Neural cell (in vitro differentiated cells): ENCODE measurements around the gene TSPAN11.

Source experiments
- CTCF ChIP-seq: fragments of 450-650 bp; IDR thresholded peaks from 2 replicates; pipeline ENCODE4 v1.5.1; 2014; ENCODE audit warnings: antibody characterized with exemption, mild to moderate bottlenecking, moderate library complexity; ENCODE audit not compliant: poor library complexity, severe bottlenecking
- EP300 ChIP-seq: fragments of 450-650 bp; conservative IDR thresholded peaks from 2 replicates; pipeline ENCODE4 v1.6.1; 2014; ENCODE audit warnings: antibody characterized with exemption, mild to moderate bottlenecking, moderate library complexity; ENCODE audit not compliant: poor library complexity, severe bottlenecking
- EZH2 ChIP-seq: fragments of 200-600, 300-800 bp; shearing (Covaris generic), sonication (generic); IDR thresholded peaks from 2 replicates; pipeline ENCODE4 v1.6.1; 2014; ENCODE audit warnings: antibody characterized with exemption, low read length, borderline replicate concordance, mild to moderate bottlenecking; ENCODE audit not compliant: insufficient read depth, poor library complexity, severe bottlenecking
- MXI1 ChIP-seq: fragments of 450-650 bp; conservative IDR thresholded peaks from 2 replicates; pipeline ENCODE4 v1.6.1; 2014; ENCODE audit warnings: antibody characterized with exemption, mild to moderate bottlenecking; ENCODE audit not compliant: poor library complexity, severe bottlenecking
- POLR2AphosphoS5 ChIP-seq: IDR thresholded peaks from 2 replicates; pipeline ENCODE4 v1.6.1; 2012
- RAD21 ChIP-seq: fragments of 450-650 bp; conservative IDR thresholded peaks from 2 replicates; pipeline ENCODE4 v1.6.1; 2014; ENCODE audit warnings: antibody characterized with exemption, mild to moderate bottlenecking, moderate library complexity
- REST ChIP-seq: IDR thresholded peaks from 2 replicates; pipeline ENCODE4 v1.6.1; 2012; ENCODE audit warnings: borderline replicate concordance
- TAF1 ChIP-seq: IDR thresholded peaks from 2 replicates; pipeline ENCODE4 v1.6.1; 2012; ENCODE audit warnings: low read depth

GRCh38 chr12:31016057-31016456, 89.5 kb downstream of the TSPAN11 start:
- TF ChIP-seq POLR2AphosphoS5 (no peak), EP300 (no peak), CTCF (no peak), EZH2 (no peak), MXI1 (no peak), TAF1 (no peak), RAD21 (no peak), REST (no peak)
